Kidney (tissue), 14 donors: ENCODE measurements around the gene SPTLC1. TPM values are rescaled to one million over a fixed set of nuclear protein-coding genes. Genes with fewer than 3 reads are reported as not detected.
A peak's percentile ranks its signal among the peaks of the same experiment; 100 is the strongest.

Source experiments
- DNase-seq, 5 donors: peaks; one replicate each; pipeline ENCODE4 v3.0.0-alpha.2; 2013 to 2020
- FAIRE-seq: peaks from 2 replicates; lab custom pipeline; 2012; peaks lifted over from hg19 to GRCh38; lab: Jason Lieb, UNC
- H3K27ac ChIP-seq, 2 donors: one replicate each; pipeline ENCODE4 v1.7.0; 2013; ENCODE audit warnings: low read depth in 2 of 2, low read length in 2 of 2, inconsistent platforms in 1 of 2
- H3K27me3 ChIP-seq: one replicate; pipeline ENCODE4 v1.7.1; 2013; ENCODE audit warnings: low read length, inconsistent platforms; ENCODE audit not compliant: control insufficient read depth, insufficient read depth
- H3K36me3 ChIP-seq, 3 donors: one replicate each; pipeline versions ENCODE4 v1.7.0 to v1.7.1; 2013; ENCODE audit warnings: low read length in 3 of 3, control low read depth in 1 of 3, inconsistent platforms in 1 of 3; ENCODE audit not compliant: insufficient read depth in 3 of 3, control insufficient read depth in 2 of 3
- H3K4me1 ChIP-seq, 3 donors: one replicate each; pipeline versions ENCODE4 v1.7.0 to v1.7.1; 2013; ENCODE audit warnings: low read length in 3 of 3, inconsistent platforms in 1 of 3, low read depth in 1 of 3; ENCODE audit not compliant: control insufficient read depth in 2 of 3, insufficient read depth in 2 of 3
- H3K4me3 ChIP-seq, 3 donors: one replicate each; pipeline versions ENCODE4 v1.7.0 to v1.8.1; 2013; ENCODE audit warnings: low read length in 3 of 3, control low read depth in 1 of 3, inconsistent platforms in 1 of 3
- H3K9ac ChIP-seq, 3 donors: one replicate each; pipeline versions ENCODE4 v1.7.0 to v1.7.1; 2013; ENCODE audit warnings: low read length in 3 of 3, control low read depth in 1 of 3, inconsistent platforms in 1 of 3
- H3K9me3 ChIP-seq, 3 donors: one replicate each; pipeline versions ENCODE4 v1.7.0 to v1.7.1; 2013; ENCODE audit warnings: low read length in 3 of 3, control low read depth in 1 of 3, inconsistent platforms in 1 of 3; ENCODE audit not compliant: control insufficient read depth in 2 of 3, insufficient read depth in 1 of 3
- intact Hi-C: fragments of 100-400 bp; cut with DNase I; formaldehyde crosslinking; loops from one replicate; pipeline ENCODE4 v1.11.1; 2022
- polyA plus RNA-seq: library from polyadenylated mRNA; stranded (reverse); fragments of 350-450 nt; fragmentation: Illumina TruSeq; extraction: RNeasy Lipid Tissue Mini Kit (QIAGEN cat#74804); gene quantifications from one replicate; pipeline ENCODE4 v1.2.3, GENCODE V29; 2014; ENCODE audit warnings: low read depth, low replicate concordance; ENCODE audit not compliant: insufficient read depth
- total RNA-seq: library from RNA; stranded (reverse); fragmentation: NEBNext Ultra II Directional; extraction: Animal tissue kit (Norgen Biotek cat#: 25700); gene quantifications from one replicate; pipeline ENCODE4 v1.2.1, GENCODE V29; 2021
- TF ChIP-seq, protein P1 (sequence below): IDR thresholded peaks from 3 replicates; pipeline ENCODE4 v1.5.1; 2012; ENCODE audit warnings: mild to moderate bottlenecking, moderate library complexity, borderline replicate concordance; ENCODE audit not compliant: insufficient read depth; ENCODE audit errors: extremely low read depth
- donor health status: control.
- donor health status: control.
- donor health status: control.
- donor health status: control.
- donor health status: control.
- donor health status: DM: yes; HTN: yes; CAD: no.
- donor health status: Normal renal cell carcinoma (clear cell type).

SPTLC1 gene
- total and polyA plus RNA-seq, 2 donors from 2014 or later = 29.4 to 72.2 TPM

DNA sequence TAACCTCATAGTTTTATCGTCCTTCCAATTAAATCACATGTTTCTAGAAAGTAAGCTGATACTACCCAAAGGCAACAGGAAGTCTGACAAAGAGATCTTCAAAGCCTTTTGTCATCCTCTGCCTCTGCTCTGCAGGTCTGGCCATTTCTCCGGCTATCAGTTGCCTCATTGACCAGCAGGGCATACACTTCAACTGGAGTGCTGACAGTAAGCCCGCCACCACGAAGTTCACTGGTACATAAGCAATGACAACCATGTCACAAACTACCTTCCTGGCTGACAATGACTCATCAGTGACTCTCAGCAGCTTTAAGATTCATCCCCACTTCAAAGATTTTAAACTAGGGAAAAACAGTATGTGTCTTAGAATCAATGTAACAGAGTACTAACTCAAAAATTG, 20.6 kb downstream of the SPTLC1 start:
- Histone ChIP-seq H3K36me3 (peaks cover 0 to 4% (median 0%) of the 10 kb centered on the region in 3 donors), H3K4me3 (no peak overlapping the region), H3K27me3 (no peaks in the 10 kb centered on the region), H3K9ac (no peak overlapping the region), H3K27ac (no peak overlapping the region), H3K9me3 (no peaks in the 10 kb centered on the region), H3K4me1 (no peaks in the 10 kb centered on the region)
- intact Hi-C loops = no loop called here
- DNase-seq (no peak), FAIRE-seq (no peak)
- TF ChIP-seq, protein P1, sequence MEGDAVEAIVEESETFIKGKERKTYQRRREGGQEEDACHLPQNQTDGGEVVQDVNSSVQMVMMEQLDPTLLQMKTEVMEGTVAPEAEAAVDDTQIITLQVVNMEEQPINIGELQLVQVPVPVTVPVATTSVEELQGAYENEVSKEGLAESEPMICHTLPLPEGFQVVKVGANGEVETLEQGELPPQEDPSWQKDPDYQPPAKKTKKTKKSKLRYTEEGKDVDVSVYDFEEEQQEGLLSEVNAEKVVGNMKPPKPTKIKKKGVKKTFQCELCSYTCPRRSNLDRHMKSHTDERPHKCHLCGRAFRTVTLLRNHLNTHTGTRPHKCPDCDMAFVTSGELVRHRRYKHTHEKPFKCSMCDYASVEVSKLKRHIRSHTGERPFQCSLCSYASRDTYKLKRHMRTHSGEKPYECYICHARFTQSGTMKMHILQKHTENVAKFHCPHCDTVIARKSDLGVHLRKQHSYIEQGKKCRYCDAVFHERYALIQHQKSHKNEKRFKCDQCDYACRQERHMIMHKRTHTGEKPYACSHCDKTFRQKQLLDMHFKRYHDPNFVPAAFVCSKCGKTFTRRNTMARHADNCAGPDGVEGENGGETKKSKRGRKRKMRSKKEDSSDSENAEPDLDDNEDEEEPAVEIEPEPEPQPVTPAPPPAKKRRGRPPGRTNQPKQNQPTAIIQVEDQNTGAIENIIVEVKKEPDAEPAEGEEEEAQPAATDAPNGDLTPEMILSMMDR = no peak

DNA sequence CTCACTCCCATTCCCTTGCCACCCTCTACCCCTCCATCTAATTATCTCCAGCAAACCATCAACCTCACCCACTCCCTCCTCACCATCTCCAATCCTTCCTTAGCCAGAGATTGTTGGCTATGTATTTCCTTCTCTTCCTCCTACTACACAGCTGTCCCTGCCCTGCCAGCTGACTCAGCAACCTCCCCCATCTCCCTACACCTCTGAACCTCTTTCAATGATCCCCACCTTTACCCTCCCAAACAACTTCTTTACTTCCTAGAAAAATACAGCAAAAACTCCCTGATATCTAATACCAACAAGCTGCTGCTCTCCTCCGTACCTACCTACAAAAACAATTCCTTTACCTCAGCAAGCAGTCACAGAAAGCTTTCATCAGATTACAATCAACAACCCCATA, 37.3 kb downstream of the SPTLC1 start:
- Histone ChIP-seq H3K4me1 (no peaks in the 10 kb centered on the region), H3K27me3 (no peaks in the 10 kb centered on the region), H3K4me3 (no peak overlapping the region), H3K36me3 (peaks cover 0 to 6% (median 2%) of the 10 kb centered on the region in 3 donors), H3K9ac (no peak overlapping the region), H3K27ac (no peak overlapping the region), H3K9me3 (no peaks in the 10 kb centered on the region)
- intact Hi-C loops = no loop called here
- TF ChIP-seq, protein P1 = no peak
- FAIRE-seq (no peak), DNase-seq (peak in 3 of 5 donors; percentile 47 to 65 (median 49))

DNA sequence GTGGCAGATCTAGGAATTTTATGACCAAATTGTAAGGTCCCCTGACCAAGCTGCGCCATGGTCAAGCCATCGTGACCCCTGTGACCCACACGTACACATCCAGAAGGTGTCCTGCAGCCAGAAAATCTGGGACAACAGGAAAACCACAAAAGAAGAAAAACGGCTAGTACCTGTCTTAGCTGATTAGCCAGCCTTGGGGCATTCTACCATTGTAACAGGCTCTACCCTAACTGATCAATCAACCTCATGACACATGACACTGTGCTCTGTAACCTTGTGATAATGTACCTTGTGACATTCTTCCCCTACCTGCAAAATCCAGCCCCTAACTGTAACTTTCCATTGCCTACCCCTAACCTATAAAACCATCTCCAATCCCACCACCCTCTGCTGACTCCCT, 43.6 kb downstream of the SPTLC1 start:
- FAIRE-seq (no peak), DNase-seq (no peak)
- TF ChIP-seq, protein P1 = no peak
- Histone ChIP-seq H3K4me3 (no peak overlapping the region), H3K4me1 (no peaks in the 10 kb centered on the region), H3K9ac (no peak overlapping the region), H3K27me3 (no peaks in the 10 kb centered on the region), H3K36me3 (peaks cover 3 to 7% (median 6%) of the 10 kb centered on the region in 3 donors), H3K27ac (no peak overlapping the region), H3K9me3 (no peaks in the 10 kb centered on the region)
- intact Hi-C loops = no loop called here

DNA sequence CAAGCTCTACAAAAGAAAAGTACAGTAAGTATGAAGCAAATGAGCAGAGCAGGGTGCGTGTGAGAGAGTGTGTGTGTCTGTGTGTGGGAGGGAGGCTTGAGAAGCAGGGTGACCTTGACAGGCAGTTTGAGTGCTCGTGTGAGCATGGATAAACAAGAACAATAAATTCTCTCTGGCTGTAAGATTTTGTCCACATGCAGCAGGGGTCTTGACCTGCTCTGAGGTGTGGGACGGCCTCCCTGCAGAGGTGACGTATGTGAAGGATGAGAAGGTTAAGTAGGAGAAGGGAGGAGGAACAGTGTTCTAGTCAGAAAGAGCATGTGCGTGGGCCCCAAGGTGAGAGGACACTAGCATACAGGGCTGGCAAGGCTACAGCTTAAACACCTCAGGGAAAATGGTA, 49.0 kb downstream of the SPTLC1 start:
- peak in 4 of 5 donors; percentile 68 to 85 (median 78) for DNase-seq

More for the DNA sequence above, 49.0 kb downstream of the SPTLC1 start:
- Histone ChIP-seq H3K4me1 (no peaks in the 10 kb centered on the region), H3K9me3 (peaks cover 0 to 13% (median 5%) of the 10 kb centered on the region in 3 donors), H3K4me3 (no peak overlapping the region), H3K9ac (no peak overlapping the region), H3K27ac (no peak overlapping the region), H3K36me3 (peaks cover 6 to 15% (median 10%) of the 10 kb centered on the region in 3 donors), H3K27me3 (no peaks in the 10 kb centered on the region)
- intact Hi-C loops = no loop called here
- FAIRE-seq = no peak
- TF ChIP-seq, protein P1 = no peak
